C4-2B (cell line): Measurements from ENCODE around the gene DNAJC12.

Experiments used
- CTCF ChIP-seq: fragments of 450-650 bp; conservative IDR thresholded peaks from 2 replicates; pipeline ENCODE4 v1.5.1; 2017; ENCODE audit warnings: mild to moderate bottlenecking
- ZFX ChIP-seq: fragments of 450-650 bp; IDR thresholded peaks from 2 replicates; pipeline ENCODE4 v1.6.1; 2017

- no peak for TF ChIP-seq CTCF
- TF ChIP-seq ZFX = no peak
Measured at GRCh38 chr10:67858971-67859370, 21.0 kb upstream of the DNAJC12 start.
